HG03045 (cell line): ENCODE measurements around the gene SLC22A4.

Experiments
- ATAC-seq: cut with Tn5 transposase; IDR thresholded peaks from one replicate; pipeline ENCODE4 v1.9.1; 2021; ENCODE audit warnings: mild to moderate bottlenecking, moderate library complexity; ENCODE audit not compliant: unreplicated experiment

Gene SLC22A4

DNA sequence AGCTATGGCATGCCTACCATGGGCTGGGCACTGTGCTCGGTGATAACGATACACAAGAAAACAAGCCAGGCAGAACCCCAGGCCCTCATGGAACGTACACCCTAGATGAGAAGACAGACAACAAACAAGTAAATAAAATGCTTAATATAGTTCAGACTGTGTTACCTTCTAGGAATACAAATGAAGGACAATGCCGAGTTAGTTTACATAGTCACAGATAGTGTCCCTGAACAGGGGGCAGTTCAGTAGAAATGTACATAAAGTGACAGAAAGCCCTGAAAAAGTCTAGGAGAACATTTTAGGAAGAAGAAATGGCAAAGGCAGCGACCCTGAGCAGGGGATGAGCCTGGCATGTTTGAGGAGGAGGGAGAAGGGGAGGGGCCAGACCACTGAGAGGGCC lies 97.1 kb downstream of the SLC22A4 start:
- no peak for ATAC-seq

DNA sequence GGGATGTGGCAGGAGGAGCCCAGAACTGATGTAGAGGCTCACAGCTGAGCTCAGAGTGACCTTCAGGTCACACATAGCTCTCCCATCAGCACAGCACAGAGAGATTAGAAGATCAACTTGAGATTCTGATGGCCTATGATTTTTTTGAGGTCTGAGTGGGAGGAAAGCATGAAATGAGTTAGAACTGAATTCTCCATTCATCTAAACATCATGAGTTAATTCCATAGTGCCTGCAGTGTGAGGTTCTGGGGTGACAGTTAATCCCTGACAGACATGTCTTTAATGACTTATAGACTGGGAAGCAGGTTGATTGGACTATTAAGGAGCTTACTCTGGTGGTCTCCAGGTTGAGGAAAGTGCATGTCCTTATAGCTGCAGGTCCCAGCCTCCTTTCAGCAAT lies 97.7 kb downstream of the SLC22A4 start:
- no peak for ATAC-seq

DNA sequence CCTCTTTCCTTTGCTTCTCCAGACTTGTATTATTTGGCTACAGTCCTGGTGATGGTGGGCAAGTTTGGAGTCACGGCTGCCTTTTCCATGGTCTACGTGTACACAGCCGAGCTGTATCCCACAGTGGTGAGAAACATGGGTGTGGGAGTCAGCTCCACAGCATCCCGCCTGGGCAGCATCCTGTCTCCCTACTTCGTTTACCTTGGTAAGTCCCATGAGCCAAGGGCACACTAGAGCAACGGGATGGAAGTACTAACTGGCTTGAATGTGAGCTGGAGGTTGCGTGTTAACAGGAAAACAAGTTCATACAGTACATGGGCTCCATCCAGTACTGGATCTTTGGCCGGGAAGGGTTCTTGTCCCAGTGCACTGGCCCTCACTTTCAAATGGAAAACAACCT lies 98.2 kb downstream of the SLC22A4 start:
- ATAC-seq = no peak

GRCh38 chr5:132392978-132393825 lies 99.0 kb downstream of the SLC22A4 start:
- no peak for ATAC-seq
